SW 1271 (cell line): Measurements from ENCODE around the gene CAPN3.

Experiments
- DNase-seq, 2 experiments: peaks; one replicate each; lab custom pipeline; 2025; lab: John Stamatoyannopoulos, UW

Gene CAPN3

DNA sequence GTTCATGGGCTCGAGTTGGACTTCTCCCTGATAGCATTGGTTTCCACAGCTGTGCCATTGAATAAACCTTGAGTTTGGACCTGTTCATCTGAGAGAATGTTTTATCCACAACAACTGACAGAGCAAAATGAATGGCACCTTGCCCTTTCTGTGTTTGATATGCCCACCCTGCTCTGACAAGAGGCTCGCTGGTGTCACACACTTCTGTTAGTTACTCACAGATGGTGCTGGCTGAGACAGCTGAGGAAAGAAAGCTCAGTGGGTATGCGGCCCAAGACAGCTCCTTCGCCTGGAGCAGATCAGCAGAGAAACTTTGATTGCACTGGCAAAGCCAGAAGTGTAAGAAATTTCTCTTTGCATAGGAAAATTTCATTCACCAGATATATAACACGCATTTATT, 2.5 kb upstream of the CAPN3 start:
- DNase-seq, result no peak

- no peak for DNase-seq
Measured at GRCh38 chr15:42358141-42358540, 1.2 kb upstream of the CAPN3 start.

DNA sequence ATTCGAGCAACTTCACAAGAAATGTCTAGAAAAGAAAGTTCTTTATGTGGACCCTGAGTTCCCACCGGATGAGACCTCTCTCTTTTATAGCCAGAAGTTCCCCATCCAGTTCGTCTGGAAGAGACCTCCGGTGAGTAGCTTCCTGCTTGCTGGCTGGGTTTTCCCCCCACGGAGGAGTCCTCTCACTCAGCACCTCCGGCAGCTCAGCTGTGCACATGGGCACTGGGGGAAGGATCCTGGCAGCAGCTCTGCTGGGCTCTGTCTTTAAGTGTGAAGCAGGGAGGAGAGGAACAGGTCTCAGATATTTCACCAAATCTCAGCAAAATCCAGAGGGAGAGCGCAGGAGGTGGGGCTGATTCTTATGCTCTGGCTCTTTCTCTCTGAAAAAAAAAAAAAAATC, 684 bp downstream of the CAPN3 start:
- DNase-seq, result no peak

GRCh38 chr15:42360535-42361112, 1.3 kb downstream of the CAPN3 start:
- no peak for DNase-seq

DNA sequence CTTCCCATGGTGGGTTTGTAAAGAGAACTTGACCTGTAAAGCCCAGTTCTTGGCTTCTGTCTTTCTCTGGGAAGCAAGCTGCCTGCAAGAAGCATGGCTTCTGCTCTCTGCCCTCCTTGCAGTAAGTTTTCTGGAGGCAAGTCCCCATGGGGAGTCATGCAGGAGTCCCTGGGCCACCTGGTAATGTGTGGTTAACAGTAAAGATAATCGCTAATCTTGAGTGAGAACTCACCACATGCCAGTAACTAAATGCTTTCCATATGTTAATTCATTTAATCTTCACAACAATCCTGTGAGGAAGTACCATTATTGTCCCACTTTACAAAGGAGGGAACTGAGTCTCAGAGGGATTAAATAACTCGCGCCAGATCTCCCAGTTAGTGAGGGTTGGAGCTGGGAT, 4.2 kb downstream of the CAPN3 start:
- DNase-seq, result no peak

DNA sequence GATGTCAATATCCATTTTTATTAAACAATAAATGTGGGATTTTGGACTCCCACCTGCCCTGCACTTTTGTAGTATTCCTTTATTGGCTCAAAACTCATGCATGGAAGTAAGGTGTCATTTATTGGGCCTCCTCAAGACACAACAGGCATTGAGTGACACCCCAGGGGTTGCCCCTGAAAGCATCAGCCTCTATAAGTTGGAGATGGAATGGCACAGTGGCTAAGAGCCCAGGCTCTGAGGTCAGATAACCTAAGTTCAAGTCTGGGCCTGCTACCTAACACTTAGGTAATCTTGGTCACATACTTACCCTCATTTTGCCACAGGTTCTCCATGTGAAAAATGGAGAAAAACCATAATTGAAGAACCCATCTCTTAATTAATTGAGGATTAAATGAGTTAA, 4.6 kb downstream of the CAPN3 start:
- DNase-seq, result no peak

- no peak for DNase-seq
Measured at GRCh38 chr15:42364529-42364928, 5.2 kb downstream of the CAPN3 start.

DNA sequence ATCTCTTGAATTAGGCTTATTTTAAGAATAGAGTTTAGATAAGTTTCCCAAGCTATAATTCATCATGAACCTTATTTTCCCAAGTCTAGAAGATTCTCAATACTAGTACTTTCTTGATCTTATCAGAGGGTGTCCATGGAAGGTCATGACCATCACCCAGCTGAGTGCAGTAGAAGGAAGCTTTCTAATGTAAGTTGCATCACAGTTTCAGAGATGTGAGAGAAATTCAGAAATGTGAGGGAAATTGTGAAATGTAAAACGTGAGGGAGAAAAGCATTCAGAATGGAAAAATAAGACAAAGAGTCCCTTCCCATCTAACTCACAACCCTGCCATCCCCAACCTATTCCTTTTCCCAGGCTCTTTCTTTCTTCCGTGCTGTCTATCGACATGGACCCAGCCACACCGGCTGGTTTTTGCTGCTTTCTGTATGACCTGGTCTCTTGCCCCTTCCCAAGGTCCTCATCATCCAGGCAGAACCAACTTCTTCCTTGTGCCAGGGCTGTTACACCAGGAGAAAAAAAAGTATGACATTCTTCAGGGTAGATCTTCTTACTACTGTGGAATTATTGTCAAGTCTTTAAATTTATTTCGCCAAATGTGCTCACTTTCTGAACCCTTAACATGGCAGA, 6.7 kb downstream of the CAPN3 start:
- DNase-seq, result no peak

DNA sequence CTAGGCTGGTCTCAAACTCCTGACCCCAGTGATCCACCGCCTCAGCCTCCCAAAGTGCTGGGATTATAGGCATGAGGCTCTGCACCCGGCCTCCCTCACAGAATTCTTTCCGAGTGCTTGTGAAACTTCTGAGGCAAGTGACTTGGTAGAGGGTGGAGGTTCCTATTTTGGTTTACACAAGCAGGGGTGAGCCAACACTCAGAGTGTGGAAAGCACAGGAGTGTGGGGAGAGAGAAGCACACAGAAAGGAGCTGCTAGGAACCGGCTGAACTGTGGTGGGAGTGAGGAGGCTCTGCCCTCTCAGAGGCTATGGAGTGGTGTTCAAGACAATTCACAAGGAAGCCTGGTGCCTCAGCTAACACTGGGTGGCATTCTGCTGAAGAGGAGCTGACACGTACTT, 7.7 kb downstream of the CAPN3 start:
- DNase-seq, result no peak

DNA sequence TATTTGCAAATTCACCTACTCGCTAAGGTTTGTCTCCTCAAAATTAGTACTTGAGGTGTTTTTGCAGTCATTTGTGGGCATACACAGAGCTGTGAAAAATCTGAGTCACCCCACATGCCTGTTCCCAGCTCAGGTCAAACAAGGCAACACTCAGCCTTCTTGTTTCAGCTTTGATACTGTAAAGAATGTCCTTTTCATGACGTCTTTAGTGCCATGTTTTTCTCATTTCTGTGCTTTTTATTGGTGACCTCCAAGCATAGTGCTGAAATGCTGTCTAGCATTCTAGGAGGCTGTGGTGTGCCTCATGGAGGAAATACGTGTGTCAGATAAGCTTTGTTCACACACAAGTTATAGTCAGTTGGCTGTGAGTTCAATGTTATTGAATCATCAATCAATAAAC, 8.8 kb downstream of the CAPN3 start:
- DNase-seq, result no peak

- no peak for DNase-seq
Measured at GRCh38 chr15:42371096-42371495, 11.8 kb downstream of the CAPN3 start.

DNA sequence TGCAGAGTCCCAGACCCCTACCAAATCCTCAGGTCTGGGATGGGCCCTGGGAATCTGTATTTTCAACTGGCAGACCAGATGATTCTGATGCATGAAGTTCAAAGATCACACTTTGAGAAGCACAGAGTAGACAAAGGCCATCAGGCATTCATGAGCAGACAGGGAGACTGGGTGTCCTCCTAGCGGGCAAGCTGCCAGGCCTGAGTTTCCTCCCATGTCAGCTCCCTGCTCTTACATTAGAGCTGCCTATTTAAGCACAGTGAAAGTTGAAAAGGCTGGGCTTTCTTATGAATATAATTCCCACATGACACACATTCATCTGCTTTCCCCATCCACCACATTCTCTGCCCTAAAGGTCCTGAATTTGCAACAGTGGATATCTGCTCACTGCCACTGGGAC, 14.0 kb downstream of the CAPN3 start:
- no peak for DNase-seq

GRCh38 chr15:42373936-42374335, 14.6 kb downstream of the CAPN3 start:
- no peak for DNase-seq

GRCh38 chr15:42374810-42375209, 15.5 kb downstream of the CAPN3 start:
- DNase-seq, result no peak

- no peak for DNase-seq
Measured at GRCh38 chr15:42375252-42375651, 16.0 kb downstream of the CAPN3 start.

- no peak for DNase-seq
Measured at GRCh38 chr15:42375941-42376340, 16.6 kb downstream of the CAPN3 start.

GRCh38 chr15:42378011-42378410, 18.7 kb downstream of the CAPN3 start:
- DNase-seq, result no peak

- no peak for DNase-seq
Measured at GRCh38 chr15:42384597-42384996, 25.3 kb downstream of the CAPN3 start.

GRCh38 chr15:42385206-42385979, 26.1 kb downstream of the CAPN3 start:
- no peak for DNase-seq

GRCh38 chr15:42385980-42386700, 26.8 kb downstream of the CAPN3 start:
- DNase-seq, result no peak

DNA sequence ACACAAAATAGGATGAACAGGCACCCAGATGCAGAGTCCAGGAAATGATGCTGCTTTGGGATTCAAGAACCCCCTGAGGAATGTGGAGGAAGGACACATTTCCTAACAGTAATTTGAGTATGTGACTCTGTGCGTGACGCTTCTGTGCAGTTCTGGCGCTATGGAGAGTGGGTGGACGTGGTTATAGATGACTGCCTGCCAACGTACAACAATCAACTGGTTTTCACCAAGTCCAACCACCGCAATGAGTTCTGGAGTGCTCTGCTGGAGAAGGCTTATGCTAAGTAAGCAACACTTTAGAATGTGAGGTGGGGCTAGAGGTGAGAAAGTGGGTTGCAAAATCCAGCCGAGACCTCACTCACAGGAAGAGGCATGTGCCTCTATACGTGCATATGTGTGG, 28.3 kb downstream of the CAPN3 start:
- no peak for DNase-seq

DNA sequence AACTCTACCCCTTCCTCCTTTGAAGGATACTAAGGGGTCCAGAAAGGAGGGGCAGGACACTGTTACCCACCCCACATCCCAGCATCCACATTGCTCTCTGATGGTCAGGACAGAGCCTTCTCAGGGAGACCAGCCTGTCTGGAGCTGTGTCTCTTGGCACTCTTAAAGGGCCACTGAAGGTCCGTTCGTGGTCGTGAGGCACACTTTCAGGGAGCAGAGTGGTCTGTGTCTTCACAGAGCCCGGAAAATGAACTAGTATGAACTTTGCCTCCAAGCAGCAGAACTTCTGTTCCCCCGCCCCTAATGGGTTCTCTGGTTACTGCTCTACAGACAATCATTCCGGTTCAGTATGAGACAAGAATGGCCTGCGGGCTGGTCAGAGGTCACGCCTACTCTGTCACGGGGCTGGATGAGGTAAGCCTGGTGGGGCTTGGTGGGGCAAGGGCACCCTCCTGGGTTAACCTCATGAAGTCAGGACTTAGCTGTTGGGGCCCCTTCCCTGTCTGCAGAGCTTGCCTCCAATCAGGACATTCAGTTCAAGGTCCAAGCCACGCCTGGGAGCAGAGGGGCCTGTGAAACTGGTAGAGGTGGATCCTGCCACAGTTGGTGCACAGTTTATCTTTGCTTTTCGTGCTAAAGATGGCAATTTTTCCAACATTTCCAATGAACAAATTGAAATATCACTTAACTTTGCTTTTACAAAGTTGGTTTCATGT, 33.2 kb downstream of the CAPN3 start:
- no peak for DNase-seq
